Stimulated activated CD4-positive, alpha-beta T cell treated with anti-CD3 and anti-CD28 coated beads, Interleukin-2, amount 100 ng/mL, for 48 hours (primary cell): ENCODE data around the gene DLL1.

Source experiments
- DNase-seq, 2 donors: peaks; one replicate each; pipeline ENCODE4 v3.0.0-alpha.2; 2020

The DLL1 gene

DNA sequence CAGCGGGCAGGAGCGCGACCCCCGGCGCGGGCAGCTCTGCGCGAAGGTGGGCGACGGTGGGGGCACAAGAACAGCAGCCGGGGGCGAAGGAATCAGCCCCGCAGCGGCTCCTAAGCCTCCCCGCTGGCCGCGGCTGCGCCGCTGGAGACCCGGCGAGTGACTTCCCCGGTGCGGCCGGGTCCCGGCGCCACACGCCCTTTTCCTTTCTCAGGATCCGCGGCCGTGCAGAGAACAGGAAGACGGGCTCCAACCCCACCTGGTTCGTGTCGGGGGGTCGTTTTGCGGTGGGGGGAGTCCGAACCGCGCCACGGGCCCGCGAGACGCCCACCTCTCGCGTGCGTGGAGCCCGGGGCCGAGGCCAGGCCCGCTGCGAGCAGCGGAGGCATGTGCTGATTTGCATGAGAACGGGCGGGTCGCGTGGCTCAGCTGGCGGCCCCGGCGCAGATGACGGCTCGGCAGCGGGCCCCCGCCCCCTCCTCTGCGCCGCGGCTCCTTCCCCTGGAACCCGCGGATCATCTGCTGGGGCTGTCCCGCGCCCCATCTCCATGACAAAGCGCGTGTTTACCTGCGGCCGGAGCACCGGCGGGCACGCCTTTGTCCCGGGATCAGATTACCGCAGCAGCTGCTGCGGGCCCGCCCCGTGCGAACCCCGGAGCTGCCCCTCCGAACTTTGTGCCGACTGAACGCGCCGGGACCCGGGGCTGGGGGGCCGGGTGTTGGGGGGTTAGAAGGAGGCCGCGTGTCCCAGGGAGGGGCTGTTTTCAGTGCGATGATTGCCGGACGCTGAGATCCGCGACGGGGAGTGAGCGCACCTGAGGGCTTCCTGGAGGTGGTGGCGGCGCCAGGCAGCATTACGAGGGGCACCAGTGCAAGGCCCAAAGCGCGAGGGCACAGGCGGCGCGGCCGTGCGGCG is 4.9 kb upstream of the DLL1 start:
- DNase-seq = no peak

DNA sequence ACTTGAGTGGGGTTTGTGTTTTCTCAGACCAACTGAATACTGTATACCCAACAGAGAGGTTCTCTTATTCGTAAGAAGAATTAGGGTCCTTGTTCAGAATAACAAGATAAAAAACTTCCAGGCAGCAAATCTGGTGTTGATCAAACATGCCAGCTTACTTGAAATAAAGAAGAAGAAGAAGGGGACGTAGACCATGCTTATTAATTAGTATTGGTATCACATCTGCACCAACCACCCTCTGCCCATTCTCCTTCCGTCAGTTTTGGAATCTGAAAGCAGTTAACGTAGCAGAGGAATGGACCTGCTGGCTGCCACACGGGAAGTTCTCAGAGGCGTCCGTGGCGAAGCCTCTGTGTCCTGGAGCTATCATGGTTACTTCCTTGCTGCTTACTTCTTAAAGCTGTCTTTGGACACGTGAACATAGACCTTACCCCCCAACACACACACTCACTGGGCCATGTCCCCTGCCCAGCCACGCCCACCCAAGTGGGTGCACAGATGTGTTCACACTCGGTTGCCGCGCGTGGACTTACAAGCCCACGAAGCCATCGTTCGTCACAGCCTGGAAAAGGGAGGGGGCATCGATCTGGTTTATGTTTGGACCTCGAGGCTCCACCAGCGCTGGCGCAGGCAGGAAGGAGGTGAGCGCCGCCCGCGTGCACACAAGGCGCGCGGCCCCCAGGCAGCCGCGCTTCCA is 4.1 kb upstream of the DLL1 start:
- DNase-seq = no peak

DNA sequence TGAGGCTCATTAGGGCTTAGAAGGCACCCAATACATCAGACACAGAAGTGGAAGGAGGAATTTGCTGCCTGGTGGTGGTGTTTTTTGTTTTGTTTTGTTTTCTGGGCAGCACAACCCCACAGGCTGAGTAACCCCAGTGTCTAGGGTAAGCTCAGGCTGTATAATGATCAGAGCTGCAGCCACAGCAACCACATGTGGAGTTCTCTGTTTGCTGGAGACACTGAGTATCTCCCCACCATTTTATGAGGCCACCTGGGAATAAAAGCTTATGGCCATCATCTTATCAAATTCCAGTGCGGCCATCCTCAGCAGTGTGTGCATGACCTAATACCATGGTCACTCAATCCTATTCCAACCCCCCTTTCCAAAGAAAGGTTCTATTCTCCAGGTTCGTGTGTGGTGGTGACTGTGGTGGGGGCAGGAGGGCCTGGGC is 3.4 kb upstream of the DLL1 start:
- DNase-seq = no peak

DNA sequence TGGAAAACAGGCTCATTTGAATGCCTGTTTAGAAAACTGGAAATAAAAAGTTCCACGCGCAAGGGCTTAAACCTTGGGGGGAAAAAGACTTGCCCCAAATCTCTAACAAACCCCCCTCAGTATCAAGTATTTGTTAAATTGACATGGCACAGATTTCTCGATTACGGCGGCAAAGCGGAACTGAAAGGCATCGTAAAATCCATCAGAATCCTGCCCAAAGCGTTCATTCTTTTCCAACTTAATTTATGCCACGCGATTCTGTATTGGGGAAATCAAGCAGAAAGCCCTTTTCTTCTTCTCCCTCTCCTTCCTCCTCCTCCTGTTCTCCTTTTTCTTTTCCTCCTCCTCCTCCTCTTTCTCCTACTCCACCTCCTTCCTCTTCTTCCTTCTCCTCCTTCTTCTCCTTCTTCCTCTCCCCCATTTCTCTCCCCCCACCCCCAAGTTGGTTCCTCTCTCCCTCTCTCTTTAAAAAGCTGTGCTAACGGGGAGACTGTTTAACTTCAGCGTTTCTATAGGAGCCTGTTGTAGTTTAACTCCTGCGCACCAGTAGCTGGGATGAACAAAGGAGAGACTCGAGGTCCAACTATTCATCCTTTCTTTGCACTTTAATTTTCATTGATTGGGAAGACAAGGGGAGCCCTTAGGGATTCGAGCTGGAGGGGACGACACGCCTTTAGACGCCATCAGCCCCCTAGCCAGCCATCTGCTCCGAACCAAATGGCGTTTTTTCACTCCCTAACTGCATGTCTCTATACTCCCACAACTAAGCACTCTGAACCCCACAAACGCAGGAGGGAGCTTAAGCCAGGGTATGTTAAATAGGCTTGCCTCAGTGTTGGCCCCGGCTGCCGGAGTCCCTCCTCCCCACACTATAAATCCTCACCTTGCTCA is 2.7 kb upstream of the DLL1 start:
- DNase-seq = no peak

DNA sequence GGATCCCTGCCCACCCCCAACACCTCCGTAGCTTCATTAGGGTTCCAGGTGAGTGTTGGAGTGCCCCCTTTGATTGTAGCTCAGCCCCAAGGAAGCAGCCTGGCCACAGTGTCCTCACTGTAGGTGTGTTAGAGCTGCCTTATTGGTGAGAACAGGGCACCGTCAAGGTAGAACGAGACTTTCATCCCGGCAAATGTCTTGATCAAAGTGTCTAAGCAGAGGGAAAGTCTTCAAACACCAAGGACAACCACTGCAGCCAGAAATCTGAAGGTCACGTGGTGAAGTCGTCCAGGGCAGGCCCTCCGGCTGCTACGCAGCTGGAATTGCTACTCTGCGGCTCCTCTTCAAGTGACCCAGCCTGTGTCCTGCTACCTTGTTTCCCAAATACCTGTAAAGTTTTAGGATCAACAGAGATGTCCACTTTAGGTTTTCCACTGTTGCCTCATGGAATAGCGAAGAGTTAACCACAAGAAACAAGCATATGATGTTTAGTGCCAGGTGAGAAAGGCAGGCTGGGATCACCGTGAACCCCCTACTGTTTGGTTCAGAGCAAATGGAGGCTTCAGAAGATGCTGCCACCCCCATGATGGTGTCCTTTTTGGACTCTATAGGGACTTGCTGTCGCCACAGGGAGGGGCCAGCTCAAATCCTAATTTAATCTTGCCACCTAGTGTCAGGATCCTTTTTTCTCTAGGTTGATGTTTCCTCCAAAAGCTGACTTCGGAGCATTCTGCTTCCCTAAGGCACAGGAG is 1.7 kb upstream of the DLL1 start:
- no peak for DNase-seq

DNA sequence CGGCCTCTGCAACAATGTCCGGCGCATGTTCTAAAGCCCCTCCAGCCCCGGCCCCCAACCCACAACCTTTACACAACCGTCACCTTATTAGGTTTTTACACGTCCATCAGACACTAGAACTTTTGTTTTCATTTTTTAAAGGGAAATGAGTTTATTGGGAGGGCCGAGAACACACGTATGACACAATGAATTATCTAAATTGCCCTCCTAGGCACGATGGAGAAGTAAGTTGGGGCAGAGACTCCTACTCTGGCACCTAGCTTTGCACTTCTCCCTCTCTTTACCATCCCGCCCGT is 1.2 kb upstream of the DLL1 start:
- DNase-seq = no peak

DNA sequence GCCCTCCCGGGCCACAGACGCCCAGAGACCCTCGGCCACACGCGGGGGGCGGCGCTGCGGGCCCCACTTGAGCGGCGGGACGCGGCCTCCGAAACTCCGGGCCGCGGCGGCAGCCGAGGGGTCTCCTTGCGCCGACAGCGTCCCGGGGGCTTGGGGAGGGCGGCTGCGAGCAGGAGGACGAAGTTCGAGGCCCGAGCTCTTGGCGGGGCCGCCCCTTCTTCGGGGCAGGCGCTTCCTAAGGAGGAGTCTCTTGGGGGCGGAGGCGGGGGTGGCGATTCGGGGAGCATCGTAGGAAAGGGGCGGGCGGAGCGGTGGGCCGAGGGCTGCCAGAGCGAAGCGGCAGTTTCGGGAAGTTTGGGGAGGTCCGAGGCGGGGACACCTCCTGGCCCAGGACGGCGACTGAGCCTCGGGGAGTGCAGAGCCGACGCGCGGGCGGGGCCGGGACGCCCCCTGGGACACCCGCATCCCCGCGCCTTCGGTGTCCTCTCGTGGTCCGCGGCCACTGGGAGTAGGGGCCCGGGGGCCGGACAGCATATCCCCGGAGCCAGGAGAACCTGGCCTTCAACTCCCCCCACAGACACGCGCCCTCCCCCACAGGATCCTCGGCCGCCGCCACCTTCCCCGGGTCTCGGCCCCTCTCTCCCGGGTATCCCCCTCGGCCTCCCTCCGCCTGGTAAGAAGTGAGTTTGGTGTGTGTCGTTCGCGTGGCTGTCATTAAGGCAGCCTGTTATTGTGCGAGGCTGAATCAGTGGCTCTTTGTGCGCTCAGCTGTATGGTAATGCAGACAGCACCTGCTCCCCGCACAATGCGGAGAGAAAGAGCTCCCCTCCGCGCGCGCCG is 613 bp upstream of the DLL1 start:
- no peak for DNase-seq

DNA sequence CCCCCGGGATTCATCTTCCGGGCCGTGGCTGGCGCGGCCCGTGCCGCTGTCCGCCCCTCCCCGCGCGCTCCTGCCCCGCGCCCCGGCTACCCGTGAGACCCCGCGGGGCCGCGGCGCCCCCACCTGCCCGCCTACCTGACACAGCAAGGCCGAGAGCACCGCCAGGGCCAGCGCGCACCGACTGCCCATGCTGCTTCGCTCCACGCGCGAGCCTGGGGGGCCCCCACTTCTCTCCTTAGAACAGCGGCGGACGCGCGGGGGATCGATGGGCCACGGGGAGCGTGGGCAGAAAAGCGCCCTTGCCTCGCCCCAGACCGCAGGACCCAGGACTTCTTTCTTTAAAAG is 955 bp downstream of the DLL1 start:
- no peak for DNase-seq

DNA sequence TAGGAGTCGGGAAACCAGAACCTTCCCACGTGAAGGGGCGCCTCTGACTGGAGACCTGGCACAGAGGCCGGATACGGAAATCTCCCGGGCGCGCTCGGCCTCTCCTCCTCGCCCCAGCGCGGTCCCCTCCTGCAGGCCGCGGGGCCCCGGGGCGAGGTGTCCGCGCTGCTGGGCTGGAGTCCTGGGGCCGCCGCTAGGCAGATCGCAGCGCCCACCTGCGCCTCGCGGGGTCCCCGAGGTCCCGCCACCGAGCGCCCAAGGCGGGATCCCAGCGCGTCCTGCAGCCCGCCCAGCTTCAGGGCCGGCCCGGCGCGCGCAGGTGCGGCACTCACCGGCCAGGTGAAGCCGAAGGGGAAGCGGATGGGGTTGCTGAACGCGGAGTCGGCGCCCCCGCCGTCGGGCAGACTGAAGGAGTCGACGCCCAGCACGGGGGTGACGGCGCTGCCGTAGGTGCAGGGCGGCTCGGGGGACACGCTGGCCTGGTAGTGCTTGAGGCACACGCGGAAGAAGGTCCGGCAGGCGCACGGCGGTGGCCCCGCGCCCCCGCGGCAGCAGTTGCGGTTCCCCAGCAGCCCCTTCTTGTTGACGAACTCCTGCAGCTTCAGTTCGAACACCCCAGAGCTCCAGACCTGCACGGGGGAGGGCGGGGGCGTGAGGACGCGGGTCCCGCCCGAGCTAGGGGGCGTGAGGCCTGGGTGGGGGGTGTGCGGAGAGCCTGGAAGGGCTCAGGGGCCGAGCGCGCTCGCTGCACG is 1.5 kb downstream of the DLL1 start:
- DNase-seq = no peak

DNA sequence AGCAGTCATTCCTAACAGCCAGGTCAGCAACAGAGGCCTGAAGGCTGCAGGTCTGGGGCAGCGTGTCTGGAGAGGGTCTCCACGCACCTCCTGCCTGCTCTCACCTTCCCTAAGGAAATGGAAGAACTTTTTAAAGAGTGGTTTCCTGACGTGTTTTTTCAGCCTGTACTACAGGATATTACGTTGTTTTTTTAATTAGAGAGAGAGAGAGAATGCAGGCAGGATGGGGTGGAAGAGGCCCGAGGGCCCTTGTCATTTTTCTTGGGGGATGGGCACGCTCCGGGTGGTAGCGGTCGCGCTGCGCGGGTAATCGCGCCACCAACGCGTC is 2.1 kb downstream of the DLL1 start:
- no peak for DNase-seq

DNA sequence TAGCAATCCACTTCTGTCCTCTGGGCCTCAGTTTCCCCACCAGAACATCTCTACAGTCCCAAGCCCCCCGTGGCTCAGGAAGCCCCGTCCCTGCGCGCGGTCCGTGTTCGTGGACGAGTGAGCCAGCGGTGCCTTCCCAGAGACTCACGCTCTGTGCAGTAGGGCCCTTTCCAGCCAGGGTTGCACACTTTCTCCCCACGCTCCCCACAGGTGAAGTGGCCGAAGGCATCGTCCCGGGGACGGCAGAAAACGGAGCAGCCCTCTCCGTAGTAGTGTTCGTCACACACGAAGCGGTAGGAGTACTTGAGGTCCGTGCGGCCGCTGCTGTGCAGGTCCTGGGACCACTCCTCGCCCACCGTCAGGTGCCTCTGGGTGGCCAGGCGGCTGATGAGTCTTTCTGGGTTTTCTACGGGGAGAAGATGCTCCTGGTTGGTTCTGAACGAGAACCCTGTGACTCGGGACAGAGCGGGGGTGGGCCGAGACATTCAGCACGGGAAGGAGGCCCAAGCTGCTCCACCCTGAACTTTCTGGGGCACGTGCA is 2.7 kb downstream of the DLL1 start:
- DNase-seq = no peak

DNA sequence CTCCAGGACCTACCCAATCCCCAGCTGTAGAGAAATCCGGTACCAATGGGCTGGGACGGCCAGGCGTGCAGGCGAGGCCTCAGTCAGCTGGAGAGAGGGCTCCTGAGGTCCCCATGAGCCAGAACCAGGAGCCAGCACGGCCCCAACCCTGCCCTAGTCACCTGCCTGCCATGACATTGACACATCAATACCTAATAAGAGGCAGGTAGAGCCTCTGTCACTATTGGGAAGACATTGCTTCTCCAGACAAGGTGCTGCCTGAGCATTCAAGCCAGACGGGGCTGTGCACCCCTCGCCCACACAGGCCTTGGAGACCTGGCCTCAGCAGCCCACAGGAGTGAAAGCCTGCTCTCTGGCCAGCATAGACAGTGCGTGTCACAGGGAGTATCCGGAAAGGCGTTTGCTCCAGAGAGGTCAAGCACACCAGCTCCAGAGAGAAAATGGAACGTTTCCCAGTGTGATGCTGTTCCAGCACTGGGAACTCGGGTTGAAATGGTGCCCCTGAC is 3.5 kb downstream of the DLL1 start:
- no peak for DNase-seq

DNA sequence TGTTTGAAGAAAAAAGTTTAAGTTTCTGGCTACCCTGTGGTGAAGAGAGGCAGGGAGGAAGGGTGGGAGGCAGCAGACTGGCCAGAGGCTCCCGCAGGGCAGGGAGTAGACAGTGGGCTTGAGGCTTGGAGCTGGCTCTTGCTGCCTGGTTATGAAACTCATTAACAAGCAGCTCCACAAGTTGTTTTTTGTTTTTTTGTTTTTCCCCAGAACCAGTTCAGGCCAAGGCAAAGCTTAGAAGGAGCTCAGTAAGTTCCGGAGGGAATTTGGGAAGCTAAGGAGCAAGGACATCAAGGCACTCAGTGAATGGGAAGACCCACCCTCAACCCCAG is 4.0 kb downstream of the DLL1 start:
- DNase-seq = no peak

DNA sequence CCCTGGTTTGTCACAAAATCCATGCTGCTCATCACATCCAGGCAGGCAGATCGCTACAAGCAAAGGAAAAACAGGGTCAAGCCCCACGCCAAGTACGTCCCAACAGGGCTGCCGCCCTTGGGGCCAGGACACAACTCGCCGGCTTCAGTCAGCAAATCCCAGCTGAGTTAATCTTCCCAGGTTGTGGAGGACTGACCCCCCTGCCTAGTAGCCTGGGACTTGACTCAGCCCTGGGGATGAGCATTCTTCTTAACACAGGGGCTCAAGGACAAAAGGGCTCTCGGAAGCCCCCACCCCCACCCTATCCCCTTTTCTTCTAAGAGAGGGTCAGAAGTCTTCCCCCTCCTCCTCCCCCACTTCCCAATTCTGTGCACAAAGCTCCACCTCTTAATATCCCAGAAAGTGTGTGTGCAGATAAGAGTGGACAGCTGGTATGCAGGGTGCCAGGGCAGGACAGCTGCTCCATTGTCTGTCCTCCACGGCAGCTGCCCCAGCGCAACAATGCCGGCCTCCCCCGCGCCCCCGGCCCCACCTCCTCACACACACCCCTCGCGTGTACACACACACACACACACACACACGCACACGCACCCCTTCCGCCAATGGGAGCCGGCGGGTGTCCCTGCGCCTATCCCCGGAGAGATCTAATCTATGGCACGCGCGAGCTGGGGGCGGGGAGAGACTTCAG is 4.5 kb downstream of the DLL1 start:
- no peak for DNase-seq

DNA sequence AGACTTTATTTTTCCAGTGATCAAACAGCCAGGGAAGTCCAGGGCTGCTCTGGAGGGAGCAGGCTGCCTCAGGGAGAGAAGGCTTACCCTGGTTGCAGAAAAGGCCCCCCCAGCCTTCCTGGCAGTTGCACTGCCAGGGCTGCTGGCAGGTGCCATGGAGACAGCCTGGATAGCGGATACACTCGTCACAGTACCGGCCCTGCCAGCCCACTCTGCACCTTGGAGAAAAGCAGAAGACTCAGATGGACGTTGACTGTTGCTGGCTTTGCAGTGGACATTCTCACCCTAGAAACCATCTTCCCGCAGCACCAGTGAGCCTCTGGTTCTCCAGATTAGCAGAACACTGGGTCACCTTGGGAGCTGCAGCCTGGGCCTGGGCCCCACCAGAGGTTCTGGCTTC is 5.4 kb downstream of the DLL1 start:
- no peak for DNase-seq

DNA sequence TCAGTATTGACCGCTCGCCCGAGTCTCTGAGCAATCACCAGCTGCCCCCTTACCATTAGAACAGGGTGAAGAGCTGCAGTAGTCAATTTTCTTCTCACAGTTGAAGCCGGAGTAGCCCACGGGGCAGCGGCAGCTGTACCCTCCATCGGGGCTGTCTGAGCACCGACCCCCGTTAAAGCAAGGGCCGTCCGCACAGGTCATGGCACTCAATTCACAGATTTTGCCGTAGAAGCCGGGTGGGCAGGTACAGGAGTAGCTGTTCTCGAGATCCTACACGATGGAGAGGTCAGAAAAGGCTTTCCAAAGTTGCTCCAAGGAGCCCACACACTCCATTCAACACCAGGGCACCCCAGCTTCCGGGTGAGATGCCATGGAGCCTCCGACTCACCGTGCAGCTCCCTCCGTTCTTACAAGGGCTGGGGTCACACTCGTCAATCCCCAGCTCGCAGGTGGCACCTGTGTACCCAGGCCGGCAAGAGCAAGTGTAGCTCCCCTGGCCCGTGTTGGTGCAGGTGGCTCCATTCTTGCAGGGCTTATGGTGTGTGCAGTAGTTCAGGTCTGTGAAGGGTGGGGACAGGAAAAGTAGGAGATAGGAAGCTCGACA is 5.9 kb downstream of the DLL1 start:
- DNase-seq = no peak

DNA sequence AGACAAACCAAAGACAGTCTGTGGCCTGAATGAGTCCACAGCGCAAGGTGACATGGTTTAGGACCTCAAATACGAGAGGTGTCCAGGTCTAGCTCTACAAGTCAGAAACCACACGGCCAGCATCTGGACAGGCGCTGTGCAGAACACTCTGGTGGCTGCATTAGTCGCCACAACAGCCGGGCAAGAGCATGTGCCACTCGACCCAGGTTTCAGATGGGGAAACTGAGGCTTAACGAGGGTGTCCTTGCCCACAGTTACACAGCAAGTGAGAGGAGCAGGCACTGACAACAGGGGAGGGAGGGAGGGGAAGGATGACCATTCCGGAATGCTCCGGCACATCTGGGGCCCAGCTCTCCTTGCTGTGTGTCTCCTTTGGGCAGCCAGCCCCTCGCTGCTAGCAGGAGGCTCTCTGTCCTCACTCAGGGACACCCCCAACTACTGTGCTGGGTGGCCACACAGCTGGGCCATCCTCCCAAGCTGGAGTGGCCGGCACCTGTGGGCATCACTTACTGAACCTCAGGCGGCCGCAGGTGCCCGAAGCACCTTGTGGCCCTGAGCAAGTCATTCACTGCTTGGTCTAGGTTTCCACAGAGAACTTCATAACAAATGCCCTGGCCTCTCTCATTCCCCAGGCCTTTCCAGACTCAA is 6.6 kb downstream of the DLL1 start:
- DNase-seq = no peak

DNA sequence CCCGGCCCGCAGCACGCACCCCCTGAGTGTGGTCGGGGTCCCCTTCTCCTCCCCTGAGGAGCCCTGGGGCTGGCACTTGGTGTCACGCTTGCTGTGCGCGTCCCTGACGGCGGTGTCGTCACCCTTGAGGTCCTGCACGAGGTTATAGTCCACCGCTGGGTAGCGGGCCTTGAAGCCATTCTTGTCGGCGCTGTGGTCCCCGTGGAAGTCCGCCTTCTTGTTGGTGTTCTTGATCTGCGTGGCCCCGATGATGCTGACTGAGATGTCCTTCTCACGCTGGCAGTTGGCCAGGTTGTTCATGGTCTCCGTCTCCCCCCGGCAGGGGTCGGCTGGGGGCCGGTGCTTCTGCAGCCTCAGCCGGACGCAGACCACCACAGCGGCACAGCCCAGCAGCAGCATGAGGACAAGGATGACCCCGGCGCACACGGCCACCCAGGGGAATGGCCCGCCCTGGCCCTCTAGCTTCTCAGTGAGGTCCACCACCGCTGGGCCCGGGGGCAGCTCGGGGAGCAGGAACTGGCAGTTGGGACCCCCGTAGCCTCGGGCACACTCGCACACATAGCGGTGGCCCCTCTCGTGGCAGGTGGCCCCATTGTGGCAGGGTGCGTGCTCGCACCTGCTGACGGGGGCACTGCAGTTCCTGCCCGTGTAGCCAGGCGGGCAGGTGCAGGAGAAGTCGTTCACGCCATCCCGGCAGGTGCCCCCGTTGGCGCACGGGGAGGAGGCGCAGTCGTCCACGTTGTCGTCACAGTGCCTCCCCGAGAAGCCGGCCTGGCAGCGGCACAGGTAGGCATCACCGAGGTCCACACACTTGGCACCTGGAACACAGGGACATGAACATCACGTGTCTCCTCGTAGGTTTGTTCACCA is 7.4 kb downstream of the DLL1 start:
- no peak for DNase-seq
